Adipocyte (in vitro differentiated cells): ENCODE results near the gene USB1.
A peak's percentile ranks its signal among the peaks of the same experiment; 100 is the strongest.

Source experiments
- DNase-seq: peaks from one replicate; pipeline ENCODE4 v3.0.0-alpha.2; 2015; ENCODE audit warnings: low read depth
- H3K27me3 ChIP-seq: replicated peaks from 2 replicates; pipeline ENCODE4 v1.7.0; 2013; ENCODE audit warnings: mild to moderate bottlenecking, low read length, moderate library complexity; ENCODE audit not compliant: control insufficient read depth, insufficient read depth
- H3K36me3 ChIP-seq: 2 replicates; pipeline ENCODE4 v1.7.0; 2013; ENCODE audit warnings: low read length, mild to moderate bottlenecking, moderate library complexity; ENCODE audit not compliant: control insufficient read depth, insufficient read depth, severe bottlenecking
- H3K4me1 ChIP-seq: 2 replicates; pipeline ENCODE4 v1.7.0; 2013; ENCODE audit warnings: mild to moderate bottlenecking, low read length, moderate library complexity; ENCODE audit not compliant: control insufficient read depth, insufficient read depth
- H3K4me3 ChIP-seq: 2 replicates; pipeline ENCODE4 v1.7.0; 2013; ENCODE audit warnings: mild to moderate bottlenecking, low read length, moderate library complexity
- H3K9ac ChIP-seq: 2 replicates; pipeline ENCODE4 v1.7.0; 2013; ENCODE audit warnings: mild to moderate bottlenecking, low read length, moderate library complexity
- H3K9me3 ChIP-seq: 2 replicates; pipeline ENCODE4 v1.7.0; 2013; ENCODE audit warnings: mild to moderate bottlenecking, low read length, moderate library complexity; ENCODE audit not compliant: control insufficient read depth

Gene USB1

DNA sequence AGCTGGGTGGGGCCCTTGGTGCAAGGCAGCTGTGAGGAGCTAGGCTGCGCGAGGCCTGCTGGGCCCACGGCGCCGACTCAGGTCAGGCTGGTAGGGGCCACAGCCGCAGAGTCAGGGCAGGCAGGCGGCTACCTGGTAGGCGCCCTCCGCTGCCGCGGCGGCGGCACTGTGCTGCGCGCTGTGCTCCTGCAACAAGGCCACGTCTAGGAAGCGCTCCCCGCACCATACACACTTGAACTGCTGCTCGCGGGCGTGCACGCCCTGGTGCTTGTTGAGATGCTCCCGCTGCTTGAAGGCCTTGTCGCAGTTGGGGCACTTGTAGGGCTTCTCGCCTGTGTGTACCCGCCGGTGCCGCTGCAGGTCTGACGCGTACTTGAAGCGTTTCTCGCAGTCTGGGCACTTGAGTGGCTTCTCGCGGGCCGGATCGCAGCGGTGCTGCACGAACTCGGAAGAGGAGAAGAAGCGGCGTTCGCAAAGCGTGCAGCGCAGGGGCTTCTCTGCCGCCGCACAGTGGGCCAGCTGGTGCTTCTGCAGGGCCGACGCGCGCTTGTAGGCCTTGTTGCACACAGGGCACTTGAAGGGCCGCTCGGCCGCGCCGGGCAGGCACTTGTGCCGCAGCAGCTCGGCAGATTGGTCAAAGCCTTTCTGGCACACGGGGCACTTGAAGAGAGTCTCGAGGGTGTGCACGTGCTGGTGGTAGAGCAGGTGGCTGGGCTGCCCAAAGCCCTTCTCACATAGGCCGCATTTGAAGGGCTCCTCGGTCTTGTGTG, 4.6 kb upstream of the USB1 start:
- H3K27me3 ChIP-seq, result no peaks in the 10 kb centered on the region

DNA sequence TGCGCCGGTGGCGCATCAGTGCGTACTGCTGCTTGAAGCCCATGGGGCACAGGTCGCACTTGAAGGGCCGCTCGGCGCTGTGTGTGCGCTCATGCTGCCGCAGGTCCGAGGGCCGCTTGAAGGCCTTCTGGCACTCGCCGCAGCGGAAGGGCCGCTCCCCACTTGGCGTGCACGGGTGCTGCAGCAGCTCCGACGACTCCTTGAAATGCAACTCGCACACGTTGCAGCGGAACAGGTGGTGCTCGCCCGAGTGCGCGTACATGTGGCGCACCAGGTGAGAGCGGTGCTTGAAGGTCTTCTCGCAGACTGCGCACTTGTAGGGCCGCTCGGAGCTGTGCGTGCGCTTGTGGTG, 4.1 kb upstream of the USB1 start:
- Histone ChIP-seq H3K4me1 (peaks cover 19% of the 10 kb centered on the region), H3K9ac (no peak overlapping the region), H3K4me3 (no peak overlapping the region), H3K9me3 (no peaks in the 10 kb centered on the region), H3K36me3 (peaks cover 29% of the 10 kb centered on the region), H3K27me3 (no peaks in the 10 kb centered on the region)
- DNase-seq, result no peak

More for the DNA sequence above, 4.6 kb upstream of the USB1 start:
- Histone ChIP-seq H3K4me1 (peaks cover 13% of the 10 kb centered on the region), H3K36me3 (peaks cover 29% of the 10 kb centered on the region), H3K9me3 (no peaks in the 10 kb centered on the region), H3K4me3 (no peak overlapping the region), H3K9ac (no peak overlapping the region)
- DNase-seq, result no peak

DNA sequence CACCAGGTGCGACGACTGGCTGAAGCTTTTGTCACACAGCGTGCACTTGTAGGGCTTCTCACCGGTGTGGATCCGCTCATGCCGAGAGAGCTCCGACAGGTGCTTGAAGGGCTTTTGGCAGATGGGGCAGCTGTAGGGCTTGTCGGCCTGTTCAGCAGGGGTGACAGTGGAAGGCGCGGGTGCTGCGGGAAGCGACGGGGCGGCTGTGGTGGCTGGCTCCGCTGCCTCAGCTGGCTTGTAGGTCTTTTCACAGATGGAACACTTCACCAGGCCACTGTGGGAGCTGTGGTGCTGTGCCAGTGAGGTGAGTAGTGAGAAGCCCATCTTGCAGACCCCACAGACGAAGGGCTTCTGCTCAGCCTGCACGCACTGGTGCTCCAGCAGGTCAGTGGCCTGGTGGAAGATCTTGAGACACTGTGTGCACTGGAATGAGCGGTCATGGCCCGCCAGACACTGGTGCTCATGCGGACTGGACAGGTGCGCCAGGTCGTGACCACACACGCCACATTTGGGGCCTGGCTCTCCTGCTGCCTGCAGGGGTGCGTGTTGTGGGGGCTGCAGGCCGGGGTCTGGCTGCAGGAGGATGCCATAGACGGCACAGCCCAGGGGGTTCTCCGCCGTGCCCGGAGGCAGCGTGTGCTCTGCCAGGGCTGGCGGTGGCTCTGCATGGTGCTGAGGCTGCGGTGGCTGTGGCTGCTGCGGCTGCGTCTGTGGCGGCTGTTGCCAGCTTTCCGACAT, 3.5 kb upstream of the USB1 start:
- Histone ChIP-seq H3K9ac (no peak overlapping the region), H3K4me3 (no peak overlapping the region), H3K36me3 (peaks cover 31% of the 10 kb centered on the region), H3K9me3 (no peaks in the 10 kb centered on the region), H3K27me3 (no peaks in the 10 kb centered on the region), H3K4me1 (peaks cover 20% of the 10 kb centered on the region)
- DNase-seq, result no peak

DNA sequence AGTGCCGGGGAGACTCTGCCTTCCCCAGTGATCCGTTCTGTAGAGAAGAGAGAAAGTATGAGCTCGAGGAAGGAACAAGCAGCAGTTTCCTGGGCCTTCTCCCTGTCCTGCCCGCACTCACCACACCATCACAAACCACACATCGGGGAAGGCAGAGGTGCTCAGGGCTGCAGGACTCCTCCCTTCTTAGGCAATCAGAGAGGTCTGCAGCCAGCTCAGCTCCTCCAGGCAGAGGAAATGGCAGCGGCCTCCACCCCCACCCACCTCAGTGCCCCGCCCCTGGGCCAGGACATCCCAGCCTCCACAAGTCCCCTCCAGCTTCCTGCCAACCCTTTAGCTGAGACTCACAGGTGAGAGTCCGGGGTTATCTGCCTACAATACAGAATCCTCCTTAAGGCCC, 2.7 kb upstream of the USB1 start:
- Histone ChIP-seq H3K27me3 (no peaks in the 10 kb centered on the region), H3K4me3 (no peak overlapping the region), H3K4me1 (peaks cover 20% of the 10 kb centered on the region), H3K9me3 (no peaks in the 10 kb centered on the region), H3K9ac (peak overlapping the region; percentile 91), H3K36me3 (peaks cover 38% of the 10 kb centered on the region)
- no peak for DNase-seq

DNA sequence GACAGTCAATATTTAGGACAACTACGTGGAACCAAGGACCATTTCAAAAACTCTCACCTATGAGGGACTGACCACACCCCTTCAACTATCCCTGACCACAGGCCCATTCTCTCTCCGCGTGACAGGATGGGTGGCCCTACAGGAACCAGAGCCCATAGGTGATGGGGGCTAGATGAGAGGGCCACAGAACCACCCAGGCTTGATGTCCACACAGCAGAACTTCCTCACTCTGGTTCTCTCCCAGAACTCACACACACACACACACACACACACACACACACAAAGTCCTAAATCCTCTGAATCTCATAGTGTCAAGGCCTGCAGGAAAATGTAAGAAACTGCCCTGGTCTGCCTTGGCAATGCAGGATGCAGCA, 2.2 kb upstream of the USB1 start:
- DNase-seq, result no peak
- peak overlapping the region; percentile 85 for H3K4me3 ChIP-seq

DNA sequence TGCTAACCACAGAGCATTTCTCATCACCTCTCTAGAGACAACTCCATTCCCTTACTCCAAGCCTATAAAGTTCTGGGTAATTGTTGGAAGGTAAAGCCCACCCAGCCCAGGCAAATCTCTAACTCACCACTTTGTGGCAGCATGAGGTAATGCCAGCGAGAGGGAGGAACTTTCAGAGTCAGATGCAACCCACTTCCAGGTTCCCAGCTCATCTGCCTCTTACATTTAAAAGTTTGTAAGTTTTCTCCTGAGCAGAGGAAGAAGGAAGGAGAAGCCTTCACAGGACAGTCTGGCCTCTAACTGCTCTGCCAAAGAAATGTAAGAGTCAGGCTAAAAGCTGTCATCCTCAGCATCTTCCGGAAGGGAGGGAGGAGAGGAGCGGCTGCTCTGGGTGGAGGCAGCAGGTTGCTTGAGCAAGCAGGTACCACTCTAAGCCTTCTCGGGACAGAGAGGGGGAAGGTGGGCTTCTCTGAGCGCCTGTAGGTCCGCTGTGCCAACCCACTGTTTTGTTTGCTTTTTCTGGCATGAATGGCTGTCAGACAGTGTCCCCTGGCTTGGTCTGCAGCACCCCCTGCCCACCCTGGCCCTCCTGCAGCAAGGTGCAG, 1.7 kb upstream of the USB1 start:
- peak; percentile 42 for DNase-seq
- H3K9me3 ChIP-seq, result no peaks in the 10 kb centered on the region
- peaks cover 33% of the 10 kb centered on the region for H3K36me3 ChIP-seq
- H3K4me3 ChIP-seq, result peak overlapping the region; percentile 85
- peak overlapping the region; percentile 91 for H3K9ac ChIP-seq
- peaks cover 20% of the 10 kb centered on the region for H3K4me1 ChIP-seq
- H3K27me3 ChIP-seq, result no peaks in the 10 kb centered on the region

More for the DNA sequence above, 2.2 kb upstream of the USB1 start:
- H3K9ac ChIP-seq, result peak overlapping the region; percentile 91
- peaks cover 20% of the 10 kb centered on the region for H3K4me1 ChIP-seq
- no peaks in the 10 kb centered on the region for H3K27me3 ChIP-seq
- peaks cover 36% of the 10 kb centered on the region for H3K36me3 ChIP-seq
- no peaks in the 10 kb centered on the region for H3K9me3 ChIP-seq

DNA sequence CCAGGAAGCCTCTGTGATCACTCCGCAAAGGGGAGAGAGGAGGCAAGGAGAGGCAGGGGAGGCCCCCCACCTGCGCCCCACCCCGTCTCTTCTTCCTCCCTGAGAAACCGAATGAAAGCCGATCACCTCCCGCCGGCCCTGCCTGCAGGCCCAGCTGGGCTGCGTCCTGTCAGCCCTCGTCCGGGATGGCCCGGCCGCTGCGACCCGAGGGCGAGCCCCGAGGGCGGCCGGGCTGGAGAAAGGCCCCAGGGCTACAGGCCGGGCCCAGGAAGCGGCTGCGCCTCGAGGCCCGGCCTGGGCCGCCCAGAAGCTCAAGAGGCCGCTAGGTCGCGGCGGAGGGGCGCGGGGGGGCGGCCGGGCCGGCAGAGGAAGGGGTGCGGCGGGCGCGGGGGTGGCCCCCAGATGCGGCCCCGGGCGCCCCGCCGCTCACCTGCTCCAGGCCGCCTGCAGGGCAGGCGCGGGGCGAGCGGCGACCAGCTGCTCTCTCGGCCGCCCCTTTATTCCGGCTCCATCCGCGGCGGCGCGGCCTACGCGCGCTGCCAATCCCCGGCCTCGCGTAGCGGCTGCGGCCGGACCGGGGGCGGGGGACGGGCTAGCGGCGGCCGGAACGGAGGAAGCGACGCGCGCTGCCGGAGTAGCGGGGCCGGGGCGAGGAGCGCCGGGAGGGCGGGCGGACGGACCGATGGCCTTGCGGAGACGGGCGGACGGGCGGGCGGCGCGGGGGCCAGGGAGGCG, 1.1 kb upstream of the USB1 start, which contains the start of gene ZNF319:
Gene ZNF319, minus strand, starts transcription at position 702 of the 735 bp plus-strand sequence. CDS start 2,407 bp downstream, outside the sequence.
- peaks cover 23% of the 10 kb centered on the region for H3K4me1 ChIP-seq
- H3K4me3 ChIP-seq, result peak within 1 kb of the TSS; percentile 94
- H3K36me3 ChIP-seq, result peaks cover 33% of the 10 kb centered on the region
- no peaks in the 10 kb centered on the region for H3K27me3 ChIP-seq
- peak; percentile 58 for DNase-seq
- no peaks in the 10 kb centered on the region for H3K9me3 ChIP-seq
- H3K9ac ChIP-seq, result peak within 1 kb of the TSS; percentile 91

DNA sequence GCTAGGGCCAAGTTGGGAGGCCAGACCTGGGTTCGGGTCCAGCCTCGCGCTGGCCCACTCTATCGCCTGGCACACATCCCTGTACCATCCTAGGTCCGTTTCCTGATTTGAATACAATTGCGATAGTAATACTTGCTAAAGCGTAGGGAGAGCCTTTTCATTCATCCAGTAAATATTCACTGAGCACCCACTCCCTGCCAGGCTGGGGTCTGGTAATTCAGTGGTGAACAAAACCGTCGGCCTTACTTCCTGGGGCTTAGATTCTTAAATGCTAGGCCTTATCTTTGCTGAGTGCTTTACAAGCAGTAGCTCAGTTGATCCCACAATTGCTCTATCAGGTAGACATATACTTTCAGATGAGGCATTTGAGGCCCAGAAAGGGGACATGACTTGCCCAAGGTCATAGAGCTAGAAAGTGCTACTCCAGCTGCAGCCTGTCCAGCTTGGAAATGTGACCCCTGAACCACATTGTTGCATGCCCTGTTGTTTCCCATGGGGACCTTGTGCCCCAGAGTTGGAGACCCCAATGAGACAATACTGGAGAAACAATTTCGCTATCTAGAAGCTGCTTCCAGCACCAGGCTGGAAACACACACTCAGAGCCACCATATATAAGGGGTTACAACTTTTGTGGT, 691 bp downstream of the USB1 start:
- Histone ChIP-seq H3K4me1 (peaks cover 23% of the 10 kb centered on the region), H3K9me3 (no peaks in the 10 kb centered on the region), H3K36me3 (peaks cover 28% of the 10 kb centered on the region), H3K4me3 (peak overlapping the region; percentile 94), H3K27me3 (no peaks in the 10 kb centered on the region), H3K9ac (peak overlapping the region; percentile 87)
- DNase-seq, result no peak

DNA sequence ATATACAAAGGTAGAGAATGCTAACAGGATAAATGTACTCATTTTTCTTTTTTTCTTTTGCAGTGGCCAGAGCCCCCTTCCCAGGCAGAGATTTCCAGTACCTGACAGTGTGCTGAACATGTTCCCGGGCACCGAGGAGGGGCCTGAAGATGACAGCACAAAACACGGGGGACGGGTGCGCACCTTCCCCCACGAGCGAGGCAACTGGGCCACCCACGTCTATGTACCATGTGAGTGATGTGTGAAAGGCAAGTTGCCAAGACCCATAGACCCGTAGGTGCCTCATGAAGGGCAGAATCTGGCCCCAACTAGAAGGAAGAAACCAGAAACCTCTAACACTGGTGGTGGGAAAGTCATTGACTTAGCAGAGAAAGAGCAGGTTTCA, 1.2 kb downstream of the USB1 start:
- peaks cover 23% of the 10 kb centered on the region for H3K4me1 ChIP-seq
- DNase-seq, result no peak
- H3K27me3 ChIP-seq, result no peaks in the 10 kb centered on the region
- H3K9ac ChIP-seq, result no peak overlapping the region
- no peaks in the 10 kb centered on the region for H3K9me3 ChIP-seq
- peak overlapping the region; percentile 94 for H3K4me3 ChIP-seq
- peaks cover 23% of the 10 kb centered on the region for H3K36me3 ChIP-seq

DNA sequence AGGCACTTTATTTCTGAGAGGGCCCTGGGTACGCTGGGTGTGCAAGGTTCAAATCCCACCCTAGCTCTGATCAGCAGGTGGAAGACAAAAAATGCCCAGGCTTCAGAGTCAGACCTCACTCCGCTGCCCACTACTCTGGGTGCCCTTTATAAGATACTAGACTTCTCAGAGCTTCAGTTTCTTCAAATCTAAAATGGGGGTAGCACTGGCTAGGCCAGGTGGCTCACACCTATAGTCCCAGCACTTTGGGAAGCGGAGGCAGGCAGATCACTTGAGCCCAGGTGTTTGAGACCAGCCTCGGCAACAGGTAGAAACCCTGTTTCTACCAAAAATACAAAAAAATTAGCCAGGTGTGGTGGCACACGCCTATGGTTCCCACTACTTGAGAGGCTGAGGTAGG, 1.7 kb downstream of the USB1 start:
- no peak overlapping the region for H3K9ac ChIP-seq
- H3K27me3 ChIP-seq, result no peaks in the 10 kb centered on the region
- no peak for DNase-seq
- peaks cover 17% of the 10 kb centered on the region for H3K36me3 ChIP-seq
- H3K9me3 ChIP-seq, result no peaks in the 10 kb centered on the region
- H3K4me1 ChIP-seq, result peaks cover 23% of the 10 kb centered on the region
- H3K4me3 ChIP-seq, result no peak overlapping the region
